ENCODE measurements around the gene PKNOX2.

The PKNOX2 gene

GRCh38 chr11:125202977-125203376, 38.4 kb downstream of the PKNOX2 start:
- POLR2A ChIA-PET, result no interaction called here
- CTCF ChIA-PET, result no interaction called here
- no peak for TF ChIP-seq CTCF (IDR thresholded peaks at IDR 0.05; ENCODE audit: insufficient read depth, low read length, missing control alignments)
- DNase-seq (ENCODE audit: low read depth, low spot score), result no peak
- H3K4me3 ChIP-seq (ENCODE audit: low read depth, low read length), result no peak overlapping the region

- DNase-seq (ENCODE audit: low read depth, low spot score), result no peak
- POLR2A ChIA-PET, result no interaction called here
- TF ChIP-seq CTCF (IDR thresholded peaks at IDR 0.05; ENCODE audit: insufficient read depth, low read length, missing control alignments), result no peak
- H3K4me3 ChIP-seq (ENCODE audit: low read depth, low read length), result no peak overlapping the region
- CTCF ChIA-PET, result interaction anchor here (1.3 kb wide), 1 partner anchor 10 kb away, joined by 3 read pairs; no protein-coding TSS in a partner anchor
Measured at GRCh38 chr11:125207866-125208425, 43.4 kb downstream of the PKNOX2 start.

- DNase-seq (ENCODE audit: low read depth, low spot score), result no peak
- no peak overlapping the region for H3K4me3 ChIP-seq (ENCODE audit: low read depth, low read length)
- POLR2A ChIA-PET, result no interaction called here
- CTCF ChIA-PET, result no interaction called here
- no peak for TF ChIP-seq CTCF (IDR thresholded peaks at IDR 0.05; ENCODE audit: insufficient read depth, low read length, missing control alignments)
Measured at GRCh38 chr11:125210066-125210465, 45.5 kb downstream of the PKNOX2 start.

- POLR2A ChIA-PET, result no interaction called here
- H3K4me3 ChIP-seq (ENCODE audit: low read depth, low read length), result no peak overlapping the region
- CTCF ChIA-PET, result no interaction called here
Measured at GRCh38 chr11:125211191-125211947, 46.8 kb downstream of the PKNOX2 start.

GRCh38 chr11:125211948-125212340, 47.4 kb downstream of the PKNOX2 start:
- no peak overlapping the region for H3K4me3 ChIP-seq (ENCODE audit: low read depth, low read length)
- ChIA-PET CTCF (no interaction called here), POLR2A (no interaction called here)
- DNase-seq (ENCODE audit: low read depth, low spot score), result no peak
- TF ChIP-seq CTCF (IDR thresholded peaks at IDR 0.05; ENCODE audit: insufficient read depth, low read length, missing control alignments), result no peak

More at GRCh38 chr11:125211191-125211947, 46.8 kb downstream of the PKNOX2 start:
- no peak for DNase-seq (ENCODE audit: low read depth, low spot score)
- no peak for TF ChIP-seq CTCF (IDR thresholded peaks at IDR 0.05; ENCODE audit: insufficient read depth, low read length, missing control alignments)

GRCh38 chr11:125214601-125215565, 50.3 kb downstream of the PKNOX2 start:
- no peak overlapping the region for H3K4me3 ChIP-seq (ENCODE audit: low read depth, low read length)
- DNase-seq (ENCODE audit: low read depth, low spot score), result no peak
- ChIA-PET POLR2A (no interaction called here), CTCF (interaction anchor here (1.1 kb wide), 1 partner anchor 131 kb away, joined by 3 read pairs; no protein-coding TSS in a partner anchor)
- TF ChIP-seq CTCF (IDR thresholded peaks at IDR 0.05; ENCODE audit: insufficient read depth, low read length, missing control alignments), result no peak
